ENCODE results near the gene RSPH10B2.
A peak's percentile ranks its signal among the peaks of the same experiment; 100 is the strongest.
"Not testable (repeated sequence)": the region's sequence is repeated elsewhere in the genome, so short reads cannot be mapped to it uniquely, and the experiment has no call there.

Gene RSPH10B2

GRCh38 chr7:6729492-6730342, 24.2 kb upstream of the RSPH10B2 start:
- Histone ChIP-seq H3K27ac (ENCODE audit: low read depth, low read length) (peak overlapping the region; percentile 36), H3K9me2 (replicated peaks; ENCODE audit: insufficient read depth, low read length) (no peaks in the 10 kb centered on the region), H4K20me1 (ENCODE audit: low read depth, low read length) (no peaks in the 10 kb centered on the region), H2AFZ (ENCODE audit: low read depth, low read length, severe bottlenecking) (peak overlapping the region; percentile 95), H3K4me2 (ENCODE audit: low read depth, low read length, poor library complexity, severe bottlenecking) (peak overlapping the region; percentile 54), H3K27me3 (ENCODE audit: low read length) (no peaks in the 10 kb centered on the region), H3K79me2 (ENCODE audit: insufficient read depth, low read length) (peaks cover 23% of the 10 kb centered on the region), H3K36me3 (ENCODE audit: low read length) (peaks cover 10% of the 10 kb centered on the region), H3K9me3 (ENCODE audit: insufficient read depth, low read length) (no peaks in the 10 kb centered on the region), H3F3A (ENCODE audit: insufficient read depth) (no peaks in the 10 kb centered on the region), H3K4me3 (ENCODE audit: insufficient read depth, low read length, poor library complexity, severe bottlenecking) (peak overlapping the region; percentile 81), H3K9ac (ENCODE audit: low read length) (peak overlapping the region; percentile 92)
- TF ChIP-seq EZH2phosphoT487 (conservative IDR thresholded peaks at IDR 0.05; ENCODE audit: low read length), result no peak
- TF ChIP-seq CTCF (IDR thresholded peaks at IDR 0.05; ENCODE audit: insufficient read depth, low read length, poor library complexity, severe bottlenecking), result no peak

DNA sequence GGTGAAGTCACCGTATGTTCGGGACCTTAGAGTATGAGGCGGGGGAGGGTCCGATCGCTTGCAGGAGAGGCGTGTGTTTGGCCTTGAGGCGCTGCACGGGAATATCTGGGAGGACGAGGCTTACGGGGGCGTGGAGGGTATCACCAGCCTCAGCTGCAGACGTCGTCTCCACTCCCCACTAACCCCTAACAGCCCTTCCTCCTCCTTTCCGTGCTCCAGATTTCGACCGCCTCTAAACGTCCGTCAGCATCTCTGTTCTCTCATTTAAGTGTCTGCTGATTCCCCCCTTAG, 23.6 kb upstream of the RSPH10B2 start:
- no peaks in the 10 kb centered on the region for H4K20me1 ChIP-seq (ENCODE audit: low read depth, low read length)
- H3K9me3 ChIP-seq (ENCODE audit: insufficient read depth, low read length), result no peaks in the 10 kb centered on the region
- H3K79me2 ChIP-seq (ENCODE audit: insufficient read depth, low read length), result peaks cover 23% of the 10 kb centered on the region
- peak overlapping the region; percentile 36 for H3K27ac ChIP-seq (ENCODE audit: low read depth, low read length)
- TF ChIP-seq EZH2phosphoT487 (conservative IDR thresholded peaks at IDR 0.05; ENCODE audit: low read length) (no peak), CTCF (IDR thresholded peaks at IDR 0.05; ENCODE audit: insufficient read depth, low read length, poor library complexity, severe bottlenecking) (no peak)
- peaks cover 12% of the 10 kb centered on the region for H3K36me3 ChIP-seq (ENCODE audit: low read length)
- no peaks in the 10 kb centered on the region for H3K27me3 ChIP-seq (ENCODE audit: low read length)
- H3K9me2 ChIP-seq (replicated peaks; ENCODE audit: insufficient read depth, low read length), result no peaks in the 10 kb centered on the region
- peak overlapping the region; percentile 81 for H3K4me3 ChIP-seq (ENCODE audit: insufficient read depth, low read length, poor library complexity, severe bottlenecking)
- peak overlapping the region; percentile 95 for H2AFZ ChIP-seq (ENCODE audit: low read depth, low read length, severe bottlenecking)
- H3K9ac ChIP-seq (ENCODE audit: low read length), result peak overlapping the region; percentile 92
- peak overlapping the region; percentile 54 for H3K4me2 ChIP-seq (ENCODE audit: low read depth, low read length, poor library complexity, severe bottlenecking)
- H3F3A ChIP-seq (ENCODE audit: insufficient read depth), result no peaks in the 10 kb centered on the region

DNA sequence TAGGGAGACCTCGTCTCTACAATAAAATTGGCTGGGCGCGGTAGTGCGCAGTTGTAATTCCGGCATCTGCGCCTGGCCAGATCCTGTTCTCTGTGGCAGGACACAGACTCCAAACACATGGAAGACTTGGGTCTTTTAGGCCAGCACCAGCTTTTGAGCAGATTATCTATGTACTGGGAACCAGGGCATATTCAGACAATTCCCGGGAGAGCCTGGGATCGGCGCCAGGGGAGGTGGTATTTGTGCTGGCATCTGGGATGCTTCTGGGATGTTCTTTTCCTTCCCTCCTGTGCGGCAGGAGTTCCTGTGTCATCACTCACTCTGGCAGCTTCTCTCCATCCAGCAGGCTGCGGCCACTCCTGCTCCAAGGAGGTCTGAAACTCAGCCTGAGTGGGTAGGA, 15.5 kb upstream of the RSPH10B2 start:
- not testable (repeated sequence) for H3K9me2 ChIP-seq (replicated peaks; ENCODE audit: insufficient read depth, low read length); H3K4me3 ChIP-seq (ENCODE audit: insufficient read depth, low read length, poor library complexity, severe bottlenecking); H3K9ac ChIP-seq (ENCODE audit: low read length); H3K27ac ChIP-seq (ENCODE audit: low read depth, low read length); H3K9me3 ChIP-seq (ENCODE audit: insufficient read depth, low read length); H4K20me1 ChIP-seq (ENCODE audit: low read depth, low read length); H2AFZ ChIP-seq (ENCODE audit: low read depth, low read length, severe bottlenecking); H3K36me3 ChIP-seq (ENCODE audit: low read length); H3K4me2 ChIP-seq (ENCODE audit: low read depth, low read length, poor library complexity, severe bottlenecking); H3F3A ChIP-seq (ENCODE audit: insufficient read depth); H3K27me3 ChIP-seq (ENCODE audit: low read length)
- H3K79me2 ChIP-seq (ENCODE audit: insufficient read depth, low read length), result peaks cover 11% of the 10 kb centered on the region; the same call in 1 of the 2 replicates

DNA sequence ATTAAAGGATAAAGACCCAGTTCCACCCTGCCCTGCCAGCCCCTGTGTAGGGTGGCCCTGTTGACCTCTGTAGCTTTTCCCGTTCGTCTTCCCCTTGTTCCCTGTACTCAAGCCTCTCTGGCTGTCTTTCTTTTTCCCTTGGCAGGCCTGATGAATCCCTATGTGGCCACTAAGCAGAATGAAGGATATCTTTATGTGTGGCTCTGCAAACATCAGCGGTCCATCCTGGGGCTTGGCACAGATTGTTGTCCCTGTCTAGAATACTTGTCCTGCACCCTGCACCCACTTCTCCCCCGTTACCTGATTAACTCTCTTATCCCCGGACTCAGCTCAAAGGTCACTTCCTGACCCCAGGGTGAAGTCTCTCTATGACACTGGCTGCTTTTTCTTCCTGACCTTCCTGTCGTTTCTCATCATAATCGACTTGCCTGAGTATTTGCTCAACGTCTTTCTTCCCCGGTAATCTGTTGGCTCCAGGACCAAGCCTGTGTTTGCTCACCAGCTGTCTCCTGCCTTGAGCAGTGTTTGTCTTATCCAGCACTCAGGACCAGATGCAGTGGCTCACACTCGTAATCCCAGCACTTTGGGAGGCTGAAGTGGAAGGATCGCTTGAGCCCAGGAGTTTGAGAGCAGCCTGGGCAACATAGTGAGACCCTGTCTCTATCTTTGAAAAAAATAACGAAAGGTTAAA, 9.3 kb upstream of the RSPH10B2 start:
- H3K4me3 ChIP-seq (ENCODE audit: insufficient read depth, low read length, poor library complexity, severe bottlenecking); H4K20me1 ChIP-seq (ENCODE audit: low read depth, low read length); H3K4me2 ChIP-seq (ENCODE audit: low read depth, low read length, poor library complexity, severe bottlenecking); H3K79me2 ChIP-seq (ENCODE audit: insufficient read depth, low read length); H3K9me3 ChIP-seq (ENCODE audit: insufficient read depth, low read length); H3K9ac ChIP-seq (ENCODE audit: low read length); H3K9me2 ChIP-seq (replicated peaks; ENCODE audit: insufficient read depth, low read length); H3K27ac ChIP-seq (ENCODE audit: low read depth, low read length); H3F3A ChIP-seq (ENCODE audit: insufficient read depth); H3K36me3 ChIP-seq (ENCODE audit: low read length); H3K27me3 ChIP-seq (ENCODE audit: low read length); H2AFZ ChIP-seq (ENCODE audit: low read depth, low read length, severe bottlenecking): not testable (repeated sequence)

GRCh38 chr7:6749335-6749734, 4.6 kb upstream of the RSPH10B2 start:
- H3K79me2 ChIP-seq (ENCODE audit: insufficient read depth, low read length); H3K9me3 ChIP-seq (ENCODE audit: insufficient read depth, low read length); H3K27me3 ChIP-seq (ENCODE audit: low read length); H3K36me3 ChIP-seq (ENCODE audit: low read length); H3K9ac ChIP-seq (ENCODE audit: low read length); H4K20me1 ChIP-seq (ENCODE audit: low read depth, low read length); H2AFZ ChIP-seq (ENCODE audit: low read depth, low read length, severe bottlenecking); H3F3A ChIP-seq (ENCODE audit: insufficient read depth); H3K4me3 ChIP-seq (ENCODE audit: insufficient read depth, low read length, poor library complexity, severe bottlenecking); H3K9me2 ChIP-seq (replicated peaks; ENCODE audit: insufficient read depth, low read length); H3K27ac ChIP-seq (ENCODE audit: low read depth, low read length); H3K4me2 ChIP-seq (ENCODE audit: low read depth, low read length, poor library complexity, severe bottlenecking): not testable (repeated sequence)

GRCh38 chr7:6750173-6750572, 3.7 kb upstream of the RSPH10B2 start:
- H3K27ac ChIP-seq (ENCODE audit: low read depth, low read length); H3K79me2 ChIP-seq (ENCODE audit: insufficient read depth, low read length); H3K4me2 ChIP-seq (ENCODE audit: low read depth, low read length, poor library complexity, severe bottlenecking); H2AFZ ChIP-seq (ENCODE audit: low read depth, low read length, severe bottlenecking); H3K27me3 ChIP-seq (ENCODE audit: low read length); H3K9ac ChIP-seq (ENCODE audit: low read length); H3K4me3 ChIP-seq (ENCODE audit: insufficient read depth, low read length, poor library complexity, severe bottlenecking); H3K36me3 ChIP-seq (ENCODE audit: low read length); H3F3A ChIP-seq (ENCODE audit: insufficient read depth); H3K9me3 ChIP-seq (ENCODE audit: insufficient read depth, low read length); H4K20me1 ChIP-seq (ENCODE audit: low read depth, low read length); H3K9me2 ChIP-seq (replicated peaks; ENCODE audit: insufficient read depth, low read length): not testable (repeated sequence)
